T-helper 17 cell (primary cell): ENCODE results near the gene CHFR. TPM values are rescaled to one million over a fixed set of nuclear protein-coding genes. Genes with fewer than 3 reads are reported as not detected.
"Not testable (repeated sequence)": the region's sequence is repeated elsewhere in the genome, so short reads cannot be mapped to it uniquely, and the experiment has no call there.

ENCODE experiments used
- ATAC-seq: fragments of 150-1000 bp; cut with Tn5 transposase; 2 replicates; pipeline ENCODE4 v1.10.0; 2021; ENCODE audit warnings: mild to moderate bottlenecking, moderate library complexity
- DNase-seq, 3 donors: peaks; one replicate each; pipeline versions ENCODE4 v3.0.0 to v3.0.0-alpha.2; 2020 to 2021
- H3K9me3 ChIP-seq: one replicate; pipeline ENCODE4 v1.7.0; 2013; ENCODE audit warnings: low read length, mild to moderate bottlenecking; ENCODE audit not compliant: control insufficient read depth, poor library complexity, severe bottlenecking
- H3K27ac Mint-ChIP-seq: one replicate; pipeline ENCODE4 v1.8.0; 2022; ENCODE audit warnings: mild to moderate bottlenecking, moderate library complexity, mixed read lengths
- H3K27me3 Mint-ChIP-seq: one replicate; pipeline ENCODE4 v1.8.0; 2022; ENCODE audit warnings: mixed read lengths
- H3K36me3 Mint-ChIP-seq: one replicate; pipeline ENCODE4 v1.8.0; 2022; ENCODE audit warnings: low read depth, mixed read lengths
- H3K4me1 Mint-ChIP-seq: one replicate; pipeline ENCODE4 v1.8.0; 2022; ENCODE audit warnings: mild to moderate bottlenecking, mixed read lengths
- H3K4me3 Mint-ChIP-seq: one replicate; pipeline ENCODE4 v1.8.0; 2022; ENCODE audit warnings: mild to moderate bottlenecking, moderate library complexity, mixed read lengths
- total RNA-seq, 4 donors: library from RNA in 2 of 4; stranded (reverse) in 2 of 4; gene quantifications; one replicate each; pipeline ENCODE4 v1.2.3 and lab custom pipeline; 2022 to 2026

CHFR gene
- total RNA-seq, 2 donors from 2014 or later = 91.5 to 94.5 TPM

DNA sequence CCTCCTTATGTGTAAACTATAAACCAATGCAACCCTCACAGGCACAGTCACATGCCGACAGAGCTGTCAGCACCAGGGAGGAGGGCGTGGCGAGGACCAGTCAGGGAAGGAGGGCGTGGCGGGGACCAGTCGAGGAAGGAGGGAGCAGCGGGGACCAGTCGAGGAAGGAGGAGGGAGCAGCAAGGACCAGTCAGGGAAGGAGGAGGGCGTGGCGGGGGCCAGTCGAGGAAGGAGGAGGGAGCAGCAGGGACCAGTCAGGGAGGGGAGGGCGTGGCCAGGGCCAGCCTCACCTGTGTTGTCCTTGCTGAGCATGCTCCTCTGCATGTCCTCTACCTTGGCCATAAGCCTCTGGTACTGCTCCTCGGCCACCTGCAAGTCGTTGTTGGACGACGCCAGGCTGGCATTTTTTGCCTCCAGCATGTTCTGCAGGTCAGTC, 83.0 kb downstream of the CHFR start:
- no peaks in the 10 kb centered on the region for H3K9me3 ChIP-seq
- Mint-ChIP-seq H3K27me3 (no peaks in the 10 kb centered on the region), H3K4me3 (no peak overlapping the region), H3K4me1 (peaks cover 2% of the 10 kb centered on the region), H3K27ac (no peak overlapping the region), H3K36me3 (peaks cover 7% of the 10 kb centered on the region)
- no peak for ATAC-seq
- no peak for DNase-seq

DNA sequence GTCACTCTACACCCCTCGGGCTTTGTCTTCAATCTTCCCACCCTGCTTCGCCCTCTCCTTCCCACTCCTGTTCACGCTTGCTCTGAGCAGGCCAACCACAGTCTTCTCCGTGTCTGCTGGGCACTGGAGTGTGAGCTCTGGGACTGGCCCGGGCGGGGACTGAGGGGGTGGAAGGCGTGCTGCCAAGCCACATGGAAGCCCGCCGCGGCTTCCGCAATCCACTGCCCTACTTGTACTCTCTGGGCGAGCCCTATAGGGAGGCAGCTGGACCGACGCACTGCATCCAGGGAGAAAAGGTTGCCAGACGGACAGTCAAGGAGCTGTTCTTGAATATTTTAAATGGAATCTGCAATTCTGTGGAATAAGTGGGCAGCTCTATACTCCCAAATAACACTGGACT, 83.5 kb downstream of the CHFR start:
- DNase-seq (no peak), ATAC-seq (no peak)
- Mint-ChIP-seq H3K4me3 (no peak overlapping the region), H3K27me3 (no peaks in the 10 kb centered on the region), H3K36me3 (peaks cover 7% of the 10 kb centered on the region), H3K27ac (no peak overlapping the region), H3K4me1 (peaks cover 2% of the 10 kb centered on the region)
- H3K9me3 ChIP-seq = no peaks in the 10 kb centered on the region

DNA sequence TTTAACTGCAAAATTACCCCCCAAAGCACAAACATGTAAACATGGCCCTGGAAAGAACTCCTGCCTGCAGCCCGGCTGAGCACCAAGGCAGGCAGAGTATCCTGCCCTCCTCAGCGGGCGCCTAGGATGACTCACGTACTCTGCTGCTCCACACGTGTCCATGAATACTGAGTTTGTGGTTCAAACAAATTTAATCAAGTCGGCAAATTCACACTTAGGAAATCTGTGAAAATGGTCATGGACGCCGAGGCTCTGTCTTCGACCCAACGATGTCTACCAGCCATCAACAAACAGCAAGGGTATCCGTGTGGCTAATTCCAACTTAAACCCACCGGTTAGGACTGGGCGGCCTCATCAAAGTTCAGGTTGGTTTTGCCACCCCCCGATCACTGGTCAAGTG, 84.3 kb downstream of the CHFR start:
- ATAC-seq (no peak), DNase-seq (no peak)
- H3K4me3 Mint-ChIP-seq = no peak overlapping the region
- H3K27ac Mint-ChIP-seq = no peak overlapping the region
- H3K36me3 Mint-ChIP-seq = peaks cover 7% of the 10 kb centered on the region
- no peaks in the 10 kb centered on the region for H3K9me3 ChIP-seq
- H3K27me3 Mint-ChIP-seq = no peaks in the 10 kb centered on the region
- H3K4me1 Mint-ChIP-seq = peaks cover 2% of the 10 kb centered on the region

DNA sequence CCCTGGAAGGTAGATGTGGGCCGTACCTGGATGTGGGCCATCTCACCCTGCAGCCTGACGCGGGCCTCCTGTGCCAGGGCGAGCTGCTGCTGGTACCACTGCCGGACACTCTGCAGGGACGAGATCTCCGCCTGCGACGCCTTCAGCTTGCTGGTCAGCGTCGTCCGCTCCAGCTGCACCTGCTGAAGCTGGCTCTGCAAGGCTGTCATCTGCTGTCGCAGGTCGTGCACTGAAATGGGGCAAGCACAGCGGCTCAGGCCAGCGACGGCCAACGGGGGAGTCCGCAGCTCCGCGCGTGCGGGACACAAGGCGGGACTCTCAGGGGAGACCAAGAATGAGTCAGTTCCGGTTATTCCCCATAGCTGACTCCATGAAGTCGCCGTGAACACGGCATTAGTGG, 85.7 kb downstream of the CHFR start:
- peaks cover 2% of the 10 kb centered on the region for H3K4me1 Mint-ChIP-seq
- H3K27ac Mint-ChIP-seq = no peak overlapping the region
- DNase-seq (no peak), ATAC-seq (no peak)
- H3K4me3 Mint-ChIP-seq = no peak overlapping the region
- H3K27me3 Mint-ChIP-seq = no peaks in the 10 kb centered on the region
- H3K9me3 ChIP-seq = no peaks in the 10 kb centered on the region
- peaks cover 12% of the 10 kb centered on the region for H3K36me3 Mint-ChIP-seq

DNA sequence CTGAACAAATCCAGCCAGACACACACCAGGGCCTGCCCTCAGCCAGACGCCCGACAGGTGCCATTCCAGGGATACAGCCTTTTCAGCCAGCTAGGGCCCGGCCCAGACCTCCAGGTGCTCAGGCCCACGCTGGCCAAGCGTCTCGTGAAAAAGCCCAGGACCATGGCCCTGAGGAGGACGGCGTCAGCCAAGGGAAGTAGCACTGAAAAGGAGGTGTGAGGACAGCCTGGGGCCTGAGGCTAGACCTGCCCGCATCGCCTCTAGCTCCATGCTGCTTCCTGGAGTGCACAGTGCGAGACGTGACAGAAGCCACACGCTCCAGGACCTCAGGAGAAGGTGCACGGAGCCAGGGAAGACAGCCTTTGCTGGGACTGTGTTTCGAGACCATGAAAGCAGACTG, 88.6 kb downstream of the CHFR start:
- no peak for DNase-seq
- ATAC-seq = no peak
- H3K36me3 Mint-ChIP-seq = peaks cover 8% of the 10 kb centered on the region
- H3K4me3 Mint-ChIP-seq = no peak overlapping the region
- no peaks in the 10 kb centered on the region for H3K9me3 ChIP-seq
- H3K4me1 Mint-ChIP-seq = peaks cover 2% of the 10 kb centered on the region
- no peak overlapping the region for H3K27ac Mint-ChIP-seq
- H3K27me3 Mint-ChIP-seq = no peaks in the 10 kb centered on the region

DNA sequence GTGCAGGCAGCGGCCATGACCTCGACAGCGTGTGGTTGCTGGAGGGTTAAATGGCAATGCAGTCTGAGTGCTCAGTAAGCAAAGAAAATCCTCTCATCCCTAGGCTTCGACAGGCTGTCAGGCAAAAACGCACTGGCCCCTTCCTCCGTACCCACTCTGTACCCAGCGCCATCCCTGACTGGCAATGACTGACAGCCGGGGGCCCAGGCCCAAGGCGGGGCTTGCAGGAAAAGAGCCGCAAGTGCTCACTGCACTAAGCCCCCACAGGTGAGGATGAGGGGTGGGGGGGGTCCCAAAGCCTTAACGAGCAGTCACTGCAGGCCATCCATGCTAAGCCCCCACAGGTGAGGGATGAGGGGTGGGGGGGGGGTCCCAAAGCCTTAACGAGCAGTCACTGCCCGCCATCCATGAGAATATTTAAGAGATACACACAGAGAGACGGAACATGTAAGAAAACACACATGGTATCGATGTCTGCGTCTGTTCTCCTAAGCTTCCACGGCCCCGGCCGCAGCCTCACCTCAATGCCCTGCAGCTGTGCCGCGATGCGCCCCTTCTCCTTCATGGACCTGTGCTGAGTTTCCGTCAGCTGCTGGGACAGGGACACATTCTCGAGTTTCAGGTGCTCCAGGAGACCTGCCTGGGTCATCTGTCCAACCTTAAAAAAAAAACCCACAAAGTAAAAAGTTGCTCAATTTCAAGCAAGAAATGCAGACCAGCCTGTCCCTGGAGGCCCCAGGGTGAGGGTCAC, 89.4 kb downstream of the CHFR start:
- Mint-ChIP-seq H3K4me3 (no peak overlapping the region), H3K27me3 (no peaks in the 10 kb centered on the region), H3K4me1 (peaks cover 2% of the 10 kb centered on the region), H3K27ac (no peak overlapping the region), H3K36me3 (peaks cover 8% of the 10 kb centered on the region)
- no peak for DNase-seq
- H3K9me3 ChIP-seq = no peaks in the 10 kb centered on the region
- ATAC-seq = no peak

DNA sequence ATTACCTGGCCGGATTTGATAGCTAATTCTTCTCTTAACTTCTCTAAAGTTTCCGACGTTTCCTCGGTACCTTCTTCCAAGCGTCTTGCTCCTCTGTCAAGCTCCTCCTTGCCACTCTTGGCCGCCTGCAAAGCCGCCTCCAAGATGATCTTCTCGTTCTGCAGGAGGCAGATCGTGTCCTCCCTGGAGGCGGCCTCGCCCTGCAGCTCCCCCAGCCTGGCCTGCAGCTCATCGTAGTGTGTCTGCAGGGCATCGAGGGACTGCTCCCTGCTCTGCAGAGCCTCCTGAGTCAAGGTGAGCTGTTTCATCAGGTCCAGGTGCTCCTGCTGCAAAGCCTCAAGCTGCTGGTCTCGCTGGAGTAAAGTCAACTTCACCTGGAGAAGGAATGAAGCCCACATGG, 91.6 kb downstream of the CHFR start:
- H3K36me3 Mint-ChIP-seq = peaks cover 5% of the 10 kb centered on the region

DNA sequence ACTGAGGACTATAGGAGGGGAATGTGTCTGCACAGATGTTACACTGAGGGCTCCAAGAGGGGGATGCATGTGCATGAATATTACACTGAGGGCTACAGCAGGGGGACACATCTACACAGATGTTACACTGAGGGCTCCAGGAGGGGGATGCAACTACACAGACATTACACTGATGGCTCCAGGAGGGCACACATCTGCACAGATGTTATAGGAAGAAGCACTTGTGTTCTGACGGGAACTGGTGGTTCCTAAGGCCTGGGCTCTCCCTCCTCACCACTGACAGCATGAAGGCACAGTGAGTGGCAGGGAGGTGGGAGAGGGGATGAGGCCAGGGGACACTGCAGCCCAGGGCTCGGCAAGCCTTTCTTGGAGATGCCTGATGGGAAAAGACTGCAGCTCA, 95.5 kb downstream of the CHFR start:
- not testable (repeated sequence) for H3K27ac Mint-ChIP-seq, H3K27me3 Mint-ChIP-seq, H3K36me3 Mint-ChIP-seq, DNase-seq, H3K4me1 Mint-ChIP-seq, ATAC-seq, H3K9me3 ChIP-seq, H3K4me3 Mint-ChIP-seq

More for the DNA sequence above, 91.6 kb downstream of the CHFR start:
- H3K9me3 ChIP-seq = no peaks in the 10 kb centered on the region
- ATAC-seq (no peak), DNase-seq (no peak)
- Mint-ChIP-seq H3K4me3 (no peak overlapping the region), H3K4me1 (no peaks in the 10 kb centered on the region), H3K27ac (no peak overlapping the region), H3K27me3 (no peaks in the 10 kb centered on the region)

DNA sequence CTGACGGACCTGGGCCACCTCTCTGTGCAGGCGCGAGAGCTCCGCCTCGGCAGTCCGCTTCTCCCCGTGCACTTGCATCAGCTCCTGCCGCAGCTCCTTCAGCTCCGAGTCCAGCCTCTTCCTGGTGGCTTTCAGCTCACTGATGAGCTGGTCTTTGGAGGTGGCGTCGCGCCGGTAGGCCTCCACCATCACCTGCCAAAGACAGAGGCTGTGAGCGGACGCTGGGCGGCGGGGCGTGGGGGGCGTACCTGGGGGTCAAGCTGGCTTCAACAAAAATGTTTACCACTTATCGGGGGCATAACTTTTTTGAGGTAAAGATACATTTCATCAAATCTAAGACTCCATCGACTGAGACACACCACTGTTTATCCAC, 98.3 kb downstream of the CHFR start:
- H3K4me3 Mint-ChIP-seq = peak overlapping the region; percentile 33
- DNase-seq (no peak), ATAC-seq (no peak)
- no peaks in the 10 kb centered on the region for H3K27me3 Mint-ChIP-seq
- H3K27ac Mint-ChIP-seq = no peak overlapping the region
- H3K36me3 Mint-ChIP-seq = peaks cover 10% of the 10 kb centered on the region
- H3K9me3 ChIP-seq = no peaks in the 10 kb centered on the region
- H3K4me1 Mint-ChIP-seq = peaks cover 7% of the 10 kb centered on the region

DNA sequence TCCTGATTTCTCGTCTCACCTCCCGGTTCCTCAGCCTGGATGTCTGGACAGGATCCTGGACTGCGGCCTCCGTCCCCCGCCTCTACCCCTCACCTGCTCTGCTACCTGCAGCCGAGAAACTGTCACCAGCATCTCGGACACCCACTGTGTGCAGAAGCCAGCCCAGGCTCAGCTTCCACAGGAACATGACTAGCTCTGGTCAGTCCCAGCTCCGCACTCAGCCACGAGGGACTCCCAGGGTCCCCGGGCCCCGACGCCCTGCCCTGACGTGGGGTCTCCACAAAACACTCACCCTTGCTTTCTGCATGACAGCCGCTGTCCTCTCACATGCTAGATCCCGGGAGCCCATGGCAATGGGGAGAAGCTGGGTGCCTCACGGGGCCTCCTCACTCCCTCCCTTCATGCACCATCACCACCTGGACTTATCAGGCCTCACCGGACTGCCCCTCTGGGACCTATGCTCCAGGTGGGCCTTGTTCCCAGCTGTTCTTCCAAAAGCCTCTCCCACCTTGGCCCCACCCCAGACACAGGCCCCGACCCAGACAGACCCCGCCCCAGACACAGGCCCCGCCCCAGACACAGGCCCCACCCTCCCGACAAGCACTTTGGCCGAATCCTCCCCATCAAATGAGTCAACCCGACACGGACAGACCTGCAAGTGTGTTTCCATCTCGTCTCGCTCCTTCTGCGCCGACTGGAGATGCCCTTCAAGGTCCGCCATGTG, 98.9 kb downstream of the CHFR start:
- DNase-seq (no peak), ATAC-seq (no peak)
- Mint-ChIP-seq H3K4me1 (peaks cover 7% of the 10 kb centered on the region), H3K27ac (peak overlapping the region; percentile 27), H3K27me3 (no peaks in the 10 kb centered on the region), H3K36me3 (peaks cover 10% of the 10 kb centered on the region), H3K4me3 (peak overlapping the region; percentile 33)
- H3K9me3 ChIP-seq = no peaks in the 10 kb centered on the region

DNA sequence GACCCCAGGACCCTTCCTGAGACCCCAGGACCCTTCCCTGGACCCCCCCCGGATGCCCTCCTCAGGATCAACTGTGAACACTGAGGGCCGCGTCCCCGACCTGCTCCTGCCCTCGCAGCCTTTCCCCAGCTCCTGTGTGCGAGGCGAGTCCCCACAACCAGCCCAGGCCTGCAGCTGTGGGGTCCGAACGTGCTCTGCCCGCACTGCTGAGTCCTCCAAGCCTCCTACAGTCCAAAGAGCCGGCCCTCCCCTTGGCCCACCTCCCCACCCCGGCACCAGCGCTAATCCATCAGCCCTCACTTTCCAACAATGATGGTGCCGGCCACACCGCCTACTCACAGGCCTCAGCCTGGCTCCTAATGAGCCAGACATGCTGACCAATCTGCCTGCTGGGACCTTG, 99.5 kb downstream of the CHFR start:
- no peak for ATAC-seq
- Mint-ChIP-seq H3K4me3 (no peak overlapping the region), H3K36me3 (peaks cover 10% of the 10 kb centered on the region), H3K4me1 (peaks cover 7% of the 10 kb centered on the region), H3K27ac (peak overlapping the region; percentile 27), H3K27me3 (no peaks in the 10 kb centered on the region)
- no peak for DNase-seq
- H3K9me3 ChIP-seq = no peaks in the 10 kb centered on the region

DNA sequence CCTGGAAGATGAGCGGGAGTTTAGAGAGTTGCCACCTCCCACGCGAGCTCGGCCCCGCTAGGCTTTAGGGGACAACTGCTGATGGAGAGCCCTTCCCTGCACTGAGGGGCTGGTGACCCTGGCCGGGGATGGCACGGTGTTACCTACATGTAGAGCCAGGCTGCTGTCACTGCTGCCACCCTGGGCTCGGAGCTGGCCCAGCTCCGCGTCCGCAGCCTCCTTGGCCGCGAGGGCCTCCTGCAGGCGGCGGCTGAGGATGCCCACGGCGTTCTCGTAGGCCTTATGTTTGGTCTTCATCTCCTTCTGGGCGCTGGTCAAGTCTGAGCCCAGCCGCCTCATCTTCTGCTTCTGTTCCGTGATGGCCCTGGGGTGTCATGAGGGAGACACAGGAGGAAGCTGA, 101.2 kb downstream of the CHFR start:
- H3K27ac Mint-ChIP-seq = no peak overlapping the region
- DNase-seq = no peak
- H3K27me3 Mint-ChIP-seq = no peaks in the 10 kb centered on the region
- no peak for ATAC-seq
- no peak overlapping the region for H3K4me3 Mint-ChIP-seq
- H3K36me3 Mint-ChIP-seq = peaks cover 11% of the 10 kb centered on the region
- peaks cover 7% of the 10 kb centered on the region for H3K4me1 Mint-ChIP-seq
- H3K9me3 ChIP-seq = no peaks in the 10 kb centered on the region

DNA sequence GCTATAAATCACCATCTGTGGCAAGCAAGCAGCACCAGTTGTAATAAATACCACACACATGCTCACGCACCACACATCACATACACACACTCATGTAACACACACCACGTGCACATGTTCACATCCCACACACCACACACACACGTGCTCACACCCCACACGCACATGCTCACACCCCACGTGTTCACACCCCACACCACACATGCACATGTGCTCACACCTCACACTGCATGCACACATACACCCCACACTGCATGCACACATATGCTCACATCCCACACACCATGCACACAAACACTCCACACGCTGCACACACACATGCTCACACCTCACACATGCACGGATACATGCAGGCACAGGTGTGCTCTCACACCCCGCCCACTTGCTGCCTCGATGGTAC, 102.8 kb downstream of the CHFR start:
- Mint-ChIP-seq H3K27me3 (no peaks in the 10 kb centered on the region), H3K4me1 (peaks cover 11% of the 10 kb centered on the region), H3K36me3 (peaks cover 16% of the 10 kb centered on the region), H3K27ac (no peak overlapping the region), H3K4me3 (no peak overlapping the region)
- no peaks in the 10 kb centered on the region for H3K9me3 ChIP-seq
- ATAC-seq (no peak), DNase-seq (no peak)
